Measurements from ENCODE around the gene SNRPE. TPM values are rescaled to one million over a fixed set of nuclear protein-coding genes. Genes with fewer than 3 reads are reported as not detected.
"Not testable (repeated sequence)": the region's sequence is repeated elsewhere in the genome, so short reads cannot be mapped to it uniquely, and the experiment has no call there.

SNRPE gene
- total RNA-seq, result 86.9 and 109 TPM in 2 replicates

- DNase-seq (ENCODE audit: low read depth, low spot score), result peak; percentile 93
Observed at GRCh38 chr1:203861379-203862184, at the start of gene SNRPE. TSS of gene SNRPE (plus strand) at chr1:203861599. CDS start at chr1:203861660, 61 bp downstream.

GRCh38 chr1:203813581-203814341, 47.6 kb upstream of the SNRPE start:
- no peak for DNase-seq (ENCODE audit: low read depth, low spot score)

- DNase-seq (ENCODE audit: low read depth, low spot score), result no peak
Observed at GRCh38 chr1:203818399-203818798, 43.0 kb upstream of the SNRPE start.

GRCh38 chr1:203823306-203823705, 38.1 kb upstream of the SNRPE start:
- DNase-seq (ENCODE audit: low read depth, low spot score), result no peak

- DNase-seq (ENCODE audit: low read depth, low spot score), result no peak
Observed at GRCh38 chr1:203826175-203826574, 35.2 kb upstream of the SNRPE start.

GRCh38 chr1:203828002-203828401, 33.4 kb upstream of the SNRPE start:
- DNase-seq (ENCODE audit: low read depth, low spot score), result no peak

- no peak for DNase-seq (ENCODE audit: low read depth, low spot score)
Observed at GRCh38 chr1:203828503-203828902, 32.9 kb upstream of the SNRPE start.

GRCh38 chr1:203829247-203829646, 32.2 kb upstream of the SNRPE start:
- DNase-seq (ENCODE audit: low read depth, low spot score), result not testable (repeated sequence)

- DNase-seq (ENCODE audit: low read depth, low spot score), result no peak
Observed at GRCh38 chr1:203835476-203835875, 25.9 kb upstream of the SNRPE start.

- no peak for DNase-seq (ENCODE audit: low read depth, low spot score)
Observed at GRCh38 chr1:203839081-203839480, 22.3 kb upstream of the SNRPE start.

GRCh38 chr1:203840208-203840808, 21.1 kb upstream of the SNRPE start:
- DNase-seq (ENCODE audit: low read depth, low spot score), result no peak

- no peak for DNase-seq (ENCODE audit: low read depth, low spot score)
Observed at GRCh38 chr1:203842559-203842876, 18.9 kb upstream of the SNRPE start.

- no peak for DNase-seq (ENCODE audit: low read depth, low spot score)
Observed at GRCh38 chr1:203843435-203843834, 18.0 kb upstream of the SNRPE start.

- not testable (repeated sequence) for DNase-seq (ENCODE audit: low read depth, low spot score)
Observed at GRCh38 chr1:203853112-203853511, 8.3 kb upstream of the SNRPE start.

GRCh38 chr1:203858055-203858454, 3.3 kb upstream of the SNRPE start:
- peak; percentile 26 for DNase-seq (ENCODE audit: low read depth, low spot score)

GRCh38 chr1:203858975-203859374, 2.4 kb upstream of the SNRPE start:
- no peak for DNase-seq (ENCODE audit: low read depth, low spot score)

- no peak for DNase-seq (ENCODE audit: low read depth, low spot score)
Observed at GRCh38 chr1:203860396-203861025, 888 bp upstream of the SNRPE start.

- no peak for DNase-seq (ENCODE audit: low read depth, low spot score)
Observed at GRCh38 chr1:203867802-203868201, 6.4 kb downstream of the SNRPE start.

- no peak for DNase-seq (ENCODE audit: low read depth, low spot score)
Observed at GRCh38 chr1:203870245-203870644, 8.8 kb downstream of the SNRPE start.

GRCh38 chr1:203871114-203871880, 9.9 kb downstream of the SNRPE start:
- peak; percentile 57 for DNase-seq (ENCODE audit: low read depth, low spot score)

GRCh38 chr1:203873094-203873493, 11.7 kb downstream of the SNRPE start:
- no peak for DNase-seq (ENCODE audit: low read depth, low spot score)
